PFSK-1 (cell line): ENCODE results near the gene PRAME.

Experiments used
- FOXP2 ChIP-seq: optimal IDR thresholded peaks from 2 replicates; pipeline ENCODE3; 2011; ENCODE audit warnings: borderline replicate concordance, control low read depth, inconsistent platforms; ENCODE audit not compliant: insufficient read depth; ENCODE audit errors: extremely low read length, extremely low read depth
- POLR2AphosphoS5 ChIP-seq: IDR thresholded peaks from 2 replicates; pipeline ENCODE4 v1.6.1; 2012; ENCODE audit warnings: low read depth, mild to moderate bottlenecking, control low read depth, low read length, moderate library complexity
- REST ChIP-seq, 2 experiments: IDR thresholded peaks; 2 replicates each; pipeline versions ENCODE4 v1.6.1 to v1.8.0; 2011 to 2012; ENCODE audit warnings: low read depth in 2 of 2, low read length in 2 of 2, control low read depth in 1 of 2, inconsistent platforms in 1 of 2, mild to moderate bottlenecking in 1 of 2, moderate library complexity in 1 of 2; ENCODE audit not compliant: insufficient read depth in 1 of 2
- SIN3A ChIP-seq: IDR thresholded peaks from 2 replicates; pipeline ENCODE4 v1.6.1; 2012; ENCODE audit warnings: mild to moderate bottlenecking, low read length, moderate library complexity, borderline replicate concordance; ENCODE audit not compliant: insufficient read depth
- TAF1 ChIP-seq: IDR thresholded peaks from 2 replicates; pipeline ENCODE4 v1.6.1; 2012; ENCODE audit warnings: low read length, control low read depth, borderline replicate concordance; ENCODE audit not compliant: insufficient read depth

Gene PRAME

GRCh38 chr22:22583030-22583429 is 24.0 kb upstream of the PRAME start:
- TF ChIP-seq TAF1 (no peak), POLR2AphosphoS5 (no peak), SIN3A (no peak), FOXP2 (no peak), REST (IDR thresholded peaks at IDR 0.05; ENCODE audit: insufficient read depth in 1 of 2, low read depth in 2 of 2, low read length in 2 of 2) (no peak)

- TF ChIP-seq FOXP2 (no peak), TAF1 (no peak), POLR2AphosphoS5 (no peak), SIN3A (no peak), REST (IDR thresholded peaks at IDR 0.05; ENCODE audit: insufficient read depth in 1 of 2, low read depth in 2 of 2, low read length in 2 of 2) (no peak)
Measured at GRCh38 chr22:22579869-22580604, 21.0 kb upstream of the PRAME start.

GRCh38 chr22:22578702-22579424 is 19.8 kb upstream of the PRAME start:
- TF ChIP-seq REST (IDR thresholded peaks at IDR 0.05; ENCODE audit: insufficient read depth in 1 of 2, low read depth in 2 of 2, low read length in 2 of 2): no peak
- TF ChIP-seq SIN3A: no peak
- no peak for TF ChIP-seq POLR2AphosphoS5
- TF ChIP-seq FOXP2: no peak
- no peak for TF ChIP-seq TAF1

GRCh38 chr22:22576989-22577427 is 17.9 kb upstream of the PRAME start:
- TF ChIP-seq TAF1 (no peak), SIN3A (no peak), REST (IDR thresholded peaks at IDR 0.05; ENCODE audit: insufficient read depth in 1 of 2, low read depth in 2 of 2, low read length in 2 of 2) (no peak), FOXP2 (no peak), POLR2AphosphoS5 (no peak)
